ENCODE data around the gene TMEM114.
A peak's percentile ranks its signal among the peaks of the same experiment; 100 is the strongest.
"Not testable (repeated sequence)": the region's sequence is repeated elsewhere in the genome, so short reads cannot be mapped to it uniquely, and the experiment has no call there.

Gene TMEM114

DNA sequence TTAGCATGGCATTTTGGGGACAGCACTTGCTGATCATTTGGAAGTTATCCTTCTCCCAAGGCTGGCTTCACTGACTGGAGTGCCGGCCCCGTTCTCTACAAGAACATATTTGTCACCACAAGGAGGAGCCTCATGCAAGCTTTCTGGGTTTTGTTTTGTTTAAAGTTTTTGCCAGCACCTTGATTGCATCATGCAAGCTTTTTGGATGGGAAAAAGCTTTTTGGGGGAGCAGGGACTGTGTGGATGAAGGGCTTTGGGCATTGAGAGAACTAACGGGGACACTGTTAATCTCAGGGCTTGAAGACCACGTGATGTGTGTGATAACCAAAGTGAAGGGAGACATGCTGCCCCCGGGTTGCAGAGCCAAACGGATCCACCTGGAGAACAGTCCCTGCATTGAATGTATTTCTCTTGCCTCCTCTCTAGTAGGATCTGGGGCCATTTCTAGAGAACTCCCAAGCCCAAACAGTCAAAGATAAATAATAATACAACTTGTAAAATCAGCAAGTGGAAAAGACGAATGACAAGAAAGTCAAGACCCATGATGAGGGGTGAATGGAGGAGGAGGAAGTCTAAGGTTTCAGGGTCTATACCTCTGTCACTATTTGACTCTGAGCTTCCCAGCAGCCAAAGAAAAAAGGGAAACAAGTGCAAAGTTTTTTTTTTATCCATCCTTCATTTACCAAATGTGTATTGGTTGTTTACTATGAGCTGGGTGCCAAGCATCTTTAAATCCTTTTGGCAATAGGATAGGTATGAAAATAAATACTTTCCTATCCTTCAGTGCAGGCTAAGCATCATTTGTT is 17.2 kb downstream of the TMEM114 start:
- FAIRE-seq, result no peak

DNA sequence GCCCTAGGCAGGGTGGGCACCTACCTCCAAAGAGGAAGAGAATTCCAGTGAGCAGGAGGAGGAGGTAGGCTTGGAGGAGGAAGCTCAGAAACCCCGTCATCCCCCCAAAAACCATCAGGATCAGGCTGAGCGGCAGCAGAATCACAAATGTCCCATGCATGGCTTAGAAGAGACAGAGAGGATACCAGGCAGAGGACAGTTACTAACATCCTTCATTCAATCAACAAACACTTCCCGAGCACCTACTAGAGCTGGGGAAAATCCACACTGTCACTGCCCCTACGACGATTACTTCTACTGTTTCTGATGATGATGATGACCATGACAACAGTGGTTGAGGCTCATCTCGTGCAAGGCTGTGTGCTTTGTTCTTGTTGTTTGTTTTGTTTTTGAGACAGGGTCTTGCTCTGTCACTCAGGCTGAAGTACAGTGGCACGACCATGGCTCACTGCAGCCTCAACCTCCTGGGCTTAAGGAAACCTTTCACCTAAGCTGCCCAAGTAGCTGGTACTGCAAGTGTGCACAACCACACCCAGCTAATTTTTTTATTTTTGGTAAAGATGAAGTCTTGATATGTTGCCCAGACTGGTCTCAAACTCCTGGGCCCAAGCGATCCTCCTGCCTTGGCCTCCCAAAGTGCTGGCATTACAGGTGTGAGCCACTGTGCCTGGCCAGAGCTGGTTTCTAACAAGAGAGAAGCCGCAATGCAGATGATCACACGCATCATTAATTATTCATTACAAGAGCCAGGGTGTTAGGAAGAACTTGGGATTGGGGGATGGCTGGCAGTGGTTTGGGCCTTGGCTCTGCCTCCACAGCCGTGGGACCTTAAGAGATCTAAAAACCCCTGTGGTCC is 18.0 kb downstream of the TMEM114 start:
- FAIRE-seq, result no peak

DNA sequence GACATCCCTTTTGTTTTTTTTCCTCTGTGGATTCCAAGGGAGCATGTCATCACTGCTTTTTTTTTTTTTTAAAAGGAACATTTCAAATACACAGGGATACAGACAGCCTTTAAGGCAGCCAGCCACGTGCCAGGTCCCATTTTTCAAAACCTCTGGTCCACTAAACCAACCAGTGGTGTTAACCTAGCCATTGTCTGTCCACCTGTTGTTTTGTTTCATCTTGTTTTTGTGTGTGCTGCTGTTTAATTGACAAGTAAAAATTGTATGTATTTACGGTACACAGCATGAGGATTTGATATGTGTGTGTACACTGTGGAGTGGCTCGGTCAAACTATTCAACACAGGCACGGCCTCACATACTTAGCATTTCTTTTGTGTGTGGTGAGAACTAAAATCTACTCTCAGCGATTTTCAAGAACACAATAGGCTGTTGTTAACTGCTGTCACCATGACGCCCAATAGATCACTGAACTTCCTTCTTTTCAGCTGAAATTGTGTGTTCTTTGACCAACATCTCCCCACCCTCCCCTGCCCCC is 19.2 kb downstream of the TMEM114 start:
- no peak for FAIRE-seq

DNA sequence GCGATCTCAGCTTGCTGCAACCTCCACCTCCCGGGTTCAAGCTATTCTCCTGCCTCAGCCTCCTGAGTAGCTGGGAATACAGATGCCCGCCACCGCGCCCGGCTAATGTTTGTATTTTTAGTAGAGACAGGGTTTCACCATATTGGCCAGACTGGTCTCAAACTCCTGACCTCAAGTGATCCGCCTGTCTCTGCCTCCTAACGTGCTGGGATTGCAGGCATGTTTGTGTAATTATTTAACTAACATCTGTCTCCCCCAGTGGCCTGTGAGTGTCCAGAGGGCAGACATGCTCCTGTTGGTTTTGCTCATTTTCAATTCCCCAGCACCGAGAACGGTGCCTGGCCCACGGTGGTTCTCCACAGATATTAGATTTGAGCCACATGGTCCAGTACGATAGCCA is 19.9 kb downstream of the TMEM114 start:
- not testable (repeated sequence) for FAIRE-seq

DNA sequence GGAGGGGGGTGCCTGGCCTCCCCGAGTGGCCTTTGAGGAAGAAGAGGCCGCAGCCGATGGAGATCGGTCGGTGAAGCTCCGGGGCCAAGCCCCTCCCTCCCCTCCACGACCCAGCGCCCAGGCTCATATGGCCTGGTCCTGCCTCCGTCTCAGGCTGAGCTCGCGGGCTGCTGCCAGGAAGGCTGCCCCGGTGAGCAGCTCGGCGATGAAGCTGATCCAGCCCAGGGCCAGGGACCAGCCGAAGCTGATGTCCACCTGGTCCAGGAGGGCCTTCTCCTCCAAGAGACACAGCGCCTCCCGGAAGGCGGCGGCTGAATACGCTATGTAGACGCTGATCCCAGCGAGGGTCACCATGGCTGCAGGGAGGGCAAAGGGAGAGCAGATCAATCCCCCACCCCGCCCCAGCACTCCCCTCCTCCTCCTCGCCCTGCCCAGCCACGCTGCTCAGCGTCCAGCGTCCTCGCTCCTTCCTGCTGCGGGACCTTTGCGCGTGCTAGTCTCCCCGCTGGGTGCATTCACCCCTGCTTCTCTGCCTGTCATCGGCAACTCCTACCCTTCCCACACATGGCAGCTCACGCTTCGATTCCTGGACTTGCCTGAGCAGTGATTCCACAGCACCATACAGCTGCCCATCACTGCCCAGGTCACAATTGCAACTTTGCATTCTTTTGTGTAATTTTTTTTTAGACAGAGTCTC is 20.5 kb downstream of the TMEM114 start:
- no peak for FAIRE-seq

DNA sequence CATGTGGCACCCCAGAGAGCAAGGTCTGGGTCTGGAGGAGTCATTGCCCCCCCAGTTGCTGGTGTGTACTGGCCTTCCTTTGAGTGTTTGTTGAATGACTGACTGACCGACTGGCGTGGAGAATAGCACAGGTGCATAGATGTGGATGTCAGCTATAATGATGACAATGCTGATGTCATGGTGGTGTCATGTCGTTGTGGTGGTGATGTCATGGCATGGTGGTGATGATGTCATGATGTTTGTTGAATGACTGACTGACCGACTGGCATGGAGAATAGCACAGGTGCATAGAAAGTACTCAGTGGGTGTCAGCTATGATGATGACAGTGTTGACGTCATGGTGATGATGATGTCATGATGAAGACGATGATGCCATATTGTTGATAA is 22.1 kb downstream of the TMEM114 start:
- no peak for FAIRE-seq

DNA sequence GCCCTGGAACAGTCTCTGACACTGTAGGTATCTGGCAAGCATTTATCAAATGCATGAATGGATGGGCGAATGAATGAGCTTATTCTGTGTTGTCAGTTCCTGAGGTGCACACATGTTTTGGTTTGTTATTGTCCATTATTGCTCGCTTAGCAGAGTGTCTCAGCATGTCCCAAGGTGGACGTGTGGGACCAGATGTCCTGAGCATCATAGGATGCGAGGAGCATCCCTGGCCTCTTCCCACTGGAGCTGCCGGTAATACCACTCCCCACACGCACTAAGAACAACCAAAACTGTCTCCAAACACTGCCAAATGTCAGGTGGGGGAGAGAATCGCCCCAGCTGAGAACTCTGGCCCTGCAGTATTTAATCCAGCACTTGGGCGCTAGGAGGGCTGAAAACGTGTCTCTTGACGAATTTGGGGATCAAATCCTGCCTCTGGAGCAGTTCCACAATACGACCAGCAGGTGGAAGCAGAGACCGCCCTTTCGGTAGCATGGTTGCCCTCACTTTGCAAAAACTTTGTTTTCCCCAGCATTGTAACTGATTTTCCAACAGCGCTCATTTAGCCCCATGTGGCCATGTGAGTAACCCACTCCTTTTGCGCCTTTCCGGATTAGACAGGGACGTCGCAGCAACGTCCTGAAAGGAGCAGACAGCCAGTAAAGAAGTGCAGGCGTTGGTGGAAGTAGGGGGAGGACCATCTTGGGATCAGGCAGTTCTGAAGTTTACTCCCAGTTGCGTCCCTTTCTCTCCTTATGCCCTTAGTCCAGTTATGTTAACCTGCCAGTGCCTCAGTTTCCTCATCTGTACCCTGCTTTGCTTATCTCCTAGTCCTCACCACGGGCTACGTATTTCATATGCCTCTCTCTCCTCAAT is 22.7 kb downstream of the TMEM114 start:
- FAIRE-seq, result peak; percentile 57

DNA sequence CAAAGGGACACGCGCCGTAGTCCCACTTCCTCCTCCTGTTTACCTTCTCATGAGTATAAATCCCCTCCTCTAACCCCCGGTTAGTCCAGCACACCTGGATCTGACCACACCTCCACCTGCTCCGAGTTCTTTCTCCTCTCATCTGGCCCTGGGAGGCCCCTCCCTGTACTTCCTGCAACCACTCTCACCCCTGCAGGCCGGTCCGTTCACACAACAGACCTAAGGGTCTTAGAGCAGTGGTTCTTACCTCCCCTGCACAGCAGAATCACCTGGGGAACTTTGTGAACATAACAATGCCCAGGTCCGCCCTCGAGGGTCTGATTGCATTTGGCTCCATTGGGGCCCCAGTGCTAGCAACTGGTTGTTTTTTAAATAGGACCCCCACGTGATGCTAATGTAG is 24.8 kb downstream of the TMEM114 start:
- no peak for FAIRE-seq

DNA sequence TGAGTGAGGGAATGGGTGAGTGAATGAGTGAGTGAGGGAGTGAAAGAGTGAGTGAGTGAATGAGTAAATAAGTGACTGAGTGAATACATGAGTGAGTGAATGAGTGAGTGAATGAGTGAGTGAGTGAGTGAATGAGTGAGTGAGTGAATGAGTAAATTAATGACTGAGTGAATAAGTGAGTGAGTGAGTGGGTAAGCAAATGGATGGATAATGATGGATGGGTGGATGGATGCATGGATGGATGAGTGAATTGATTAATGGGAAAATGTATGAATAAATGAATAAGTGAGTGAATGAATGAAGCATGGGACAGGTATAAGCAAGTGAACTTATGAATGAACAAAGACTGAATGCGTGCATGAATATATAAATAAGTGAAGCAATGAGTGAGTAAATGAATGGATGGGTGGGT is 25.4 kb downstream of the TMEM114 start:
- FAIRE-seq, result no peak

DNA sequence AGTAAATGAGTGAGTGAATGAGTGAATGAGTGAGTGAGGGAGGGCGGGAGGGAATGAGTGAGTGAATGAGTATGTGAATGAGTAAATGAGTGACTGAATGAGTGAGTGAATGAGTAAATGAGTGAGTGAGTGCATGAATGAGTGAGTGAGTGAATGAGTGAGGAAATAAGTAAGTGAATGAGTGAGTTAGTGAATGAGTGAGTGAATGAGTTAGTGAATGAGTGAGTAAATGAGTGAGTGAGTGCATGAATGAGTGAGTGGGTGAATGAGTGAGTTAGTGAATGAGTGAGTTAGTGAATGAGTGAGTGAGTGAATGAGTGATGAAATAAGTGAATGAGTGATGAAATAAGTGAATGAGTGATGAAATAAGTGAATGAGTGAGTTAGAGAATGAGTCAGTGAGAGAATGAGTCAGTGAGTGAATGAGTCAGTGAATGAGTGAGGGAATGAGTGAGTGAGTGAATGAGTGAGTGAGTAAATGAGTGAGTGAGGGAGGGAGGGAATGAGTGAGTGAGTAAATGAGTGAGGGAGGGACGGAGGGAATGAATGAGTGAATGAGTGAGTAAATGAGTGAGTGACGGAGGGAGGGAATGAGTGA is 26.3 kb downstream of the TMEM114 start:
- not testable (repeated sequence) for FAIRE-seq

DNA sequence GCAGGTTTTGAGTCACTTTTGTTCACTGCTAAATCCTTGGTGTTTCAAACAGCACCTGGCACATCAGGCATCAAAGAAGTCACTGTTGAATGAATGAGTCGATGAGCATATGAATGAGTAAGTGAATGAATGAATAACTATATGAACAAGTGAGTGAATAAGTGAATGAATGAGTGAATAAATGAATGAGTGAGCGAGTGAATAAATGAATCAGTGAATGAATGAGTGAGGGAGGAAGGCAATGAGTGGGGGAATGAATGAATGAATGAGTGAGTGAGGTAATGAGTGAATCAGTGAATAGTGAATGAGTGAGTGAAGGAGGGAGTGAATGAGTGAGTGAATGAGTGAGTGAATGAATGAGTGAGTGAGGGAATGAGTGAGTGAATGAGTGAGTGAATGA is 28.8 kb downstream of the TMEM114 start:
- FAIRE-seq, result no peak

DNA sequence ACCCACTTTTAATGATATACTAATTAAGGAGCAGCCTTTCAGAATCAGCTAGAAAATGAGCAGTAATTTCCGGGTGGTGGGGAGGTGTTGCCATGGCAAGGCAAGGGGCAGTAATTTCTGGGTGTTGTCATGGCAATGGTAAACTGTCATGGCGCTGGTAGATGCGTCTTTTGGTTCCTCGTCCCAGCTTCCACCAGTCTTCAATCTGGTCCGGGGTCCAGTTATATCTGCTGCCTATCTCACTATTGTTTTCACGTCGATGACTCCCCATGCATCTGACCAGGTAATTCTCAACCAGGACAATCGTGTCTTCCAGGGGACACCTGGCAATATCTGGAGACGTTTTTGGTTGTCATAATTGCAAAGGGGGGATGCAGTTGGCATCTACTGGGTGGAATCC is 34.9 kb downstream of the TMEM114 start:
- FAIRE-seq, result no peak

DNA sequence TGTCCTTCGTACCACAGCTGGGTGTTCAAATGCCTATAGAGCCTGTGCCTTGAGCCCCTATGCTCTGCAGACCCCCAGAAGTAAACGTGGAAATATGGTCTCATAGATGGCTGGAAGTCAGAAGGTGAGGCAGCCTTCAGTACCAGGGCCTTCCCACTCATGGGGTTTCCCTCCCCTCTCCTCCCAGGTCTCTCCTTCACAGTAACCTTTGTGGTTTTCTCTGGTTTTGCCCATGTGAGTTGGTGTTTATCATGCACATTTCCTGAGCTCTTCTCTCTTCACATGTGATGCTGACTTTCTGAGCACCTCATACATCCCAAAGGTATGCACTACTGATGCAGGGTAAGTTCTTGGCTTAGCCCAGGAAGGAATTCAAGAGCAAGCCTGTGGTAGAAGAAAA is 35.4 kb downstream of the TMEM114 start:
- no peak for FAIRE-seq

DNA sequence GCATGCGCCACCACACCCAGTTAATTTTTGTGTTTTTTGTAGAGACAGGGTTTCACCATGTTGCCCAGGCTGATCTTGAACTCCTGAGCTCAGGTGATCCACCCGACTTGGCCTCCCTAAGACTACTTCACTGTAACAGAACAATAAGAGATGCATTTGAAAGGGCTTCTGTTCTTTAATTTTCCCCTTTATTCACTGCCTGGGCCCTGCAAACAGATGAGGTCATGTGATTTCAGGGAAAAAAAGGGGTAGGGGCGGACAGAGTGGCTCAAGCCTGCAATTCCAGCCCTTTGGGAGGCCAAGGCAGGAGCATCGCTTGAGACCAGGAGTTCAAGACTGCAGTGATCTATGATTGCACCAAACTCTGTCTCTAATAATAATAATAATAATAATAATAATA is 36.3 kb downstream of the TMEM114 start:
- no peak for FAIRE-seq

DNA sequence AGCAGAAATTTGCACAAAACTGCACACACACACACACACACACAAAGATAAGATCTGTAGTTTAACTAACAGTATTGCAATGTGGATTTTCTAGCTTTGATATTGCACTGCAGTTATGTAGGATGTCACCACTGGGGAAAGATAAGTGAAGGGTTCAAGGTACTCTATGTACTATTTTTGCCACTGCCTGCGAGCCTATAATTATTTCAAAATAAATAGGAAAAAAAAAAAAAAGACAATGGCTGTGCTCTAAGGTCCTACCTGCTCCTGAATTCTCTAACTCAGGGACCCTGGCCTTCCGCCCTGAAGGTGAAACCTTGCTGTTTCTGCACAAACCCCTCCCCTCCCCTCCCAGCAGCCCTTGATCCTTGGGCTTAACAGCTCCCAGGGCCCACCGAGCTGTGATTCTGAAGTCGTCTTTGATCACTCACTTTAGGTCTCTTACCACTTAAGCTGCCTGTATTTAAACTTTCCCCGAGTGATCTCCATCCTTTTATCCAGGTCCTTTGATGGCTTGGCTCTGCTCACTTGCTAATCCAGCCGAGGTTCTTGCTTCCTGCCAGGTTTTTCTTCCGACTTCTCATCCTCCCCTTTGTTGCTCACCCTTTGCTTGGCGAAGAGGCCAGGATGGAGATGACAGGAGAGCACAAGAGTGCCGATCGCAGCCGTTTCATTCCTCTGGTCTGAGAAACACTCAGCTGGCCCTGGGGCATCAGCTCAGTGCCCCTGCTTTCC is 37.7 kb downstream of the TMEM114 start:
- FAIRE-seq, result no peak

DNA sequence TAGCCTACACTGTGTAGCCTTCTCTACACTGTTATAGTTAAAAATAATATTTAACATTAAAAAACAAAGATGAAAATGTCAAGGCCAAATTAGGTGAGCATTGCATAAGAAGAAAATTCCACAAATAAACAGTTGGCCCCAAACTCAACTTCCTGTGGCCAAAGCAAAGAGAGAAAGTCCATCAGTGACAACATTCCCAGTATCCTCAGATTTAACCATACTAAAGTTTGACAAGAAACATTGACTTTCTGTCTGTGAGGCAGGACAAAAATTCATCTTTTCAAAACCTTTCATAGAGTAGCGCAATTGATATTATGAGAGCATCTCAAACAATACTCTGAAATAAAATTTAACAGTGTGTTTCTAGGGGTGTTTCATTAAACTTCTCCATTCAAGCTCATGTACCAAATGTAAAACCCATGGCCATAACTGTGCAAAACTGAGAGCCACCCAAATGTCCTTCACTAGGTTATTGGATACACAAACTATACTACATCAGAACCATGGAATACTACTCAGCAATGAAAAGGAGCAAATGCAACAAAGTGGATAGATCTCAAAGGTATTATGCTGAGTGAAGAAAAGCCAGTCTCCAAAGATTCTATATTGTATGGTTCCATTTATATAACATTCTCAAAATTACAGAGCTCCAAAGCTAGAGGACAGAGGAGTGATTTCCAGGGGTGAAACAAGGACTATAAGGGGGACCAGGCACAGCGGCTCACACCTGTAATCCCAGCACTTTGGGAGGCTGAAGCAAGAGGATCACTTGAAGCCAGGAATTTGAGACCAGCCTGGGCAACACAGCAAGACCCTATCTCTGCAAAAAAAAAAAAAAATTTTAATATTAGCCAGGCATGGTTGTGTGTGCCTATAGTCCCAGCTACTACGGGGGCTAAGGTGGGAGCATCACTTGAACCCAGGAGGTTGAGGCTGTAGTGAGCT is 38.7 kb downstream of the TMEM114 start:
- FAIRE-seq, result no peak

DNA sequence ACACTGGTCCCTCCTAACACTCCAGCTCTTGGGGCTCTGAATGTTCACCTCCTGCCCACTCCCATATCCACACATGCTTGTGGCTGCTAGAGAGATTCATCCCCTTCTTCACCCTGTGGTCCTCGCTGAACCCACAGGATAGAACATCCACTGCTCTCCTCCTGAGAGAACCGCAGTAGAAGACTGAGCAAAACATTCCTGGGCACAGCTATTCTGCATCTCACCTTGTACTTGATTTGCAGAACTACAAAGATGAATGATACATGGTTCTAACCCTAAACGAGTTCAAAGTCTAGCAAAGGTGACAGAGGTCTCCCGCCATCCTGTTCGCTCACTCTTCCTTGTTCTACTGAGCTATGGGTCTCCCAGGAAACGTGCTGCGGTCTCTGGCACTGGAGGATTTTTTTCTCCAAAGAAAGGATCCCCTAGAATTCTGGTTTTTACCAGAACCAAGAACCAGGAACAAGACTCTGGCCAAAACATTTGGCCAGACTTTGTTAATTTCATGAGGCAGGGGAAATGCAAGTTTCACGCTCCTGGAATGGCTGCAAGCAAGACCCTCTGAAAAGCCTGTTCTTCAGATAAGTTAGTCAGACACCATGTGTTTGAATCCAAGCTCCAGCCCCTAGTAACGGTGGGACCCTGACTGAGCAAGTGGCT is 39.5 kb downstream of the TMEM114 start:
- no peak for FAIRE-seq

DNA sequence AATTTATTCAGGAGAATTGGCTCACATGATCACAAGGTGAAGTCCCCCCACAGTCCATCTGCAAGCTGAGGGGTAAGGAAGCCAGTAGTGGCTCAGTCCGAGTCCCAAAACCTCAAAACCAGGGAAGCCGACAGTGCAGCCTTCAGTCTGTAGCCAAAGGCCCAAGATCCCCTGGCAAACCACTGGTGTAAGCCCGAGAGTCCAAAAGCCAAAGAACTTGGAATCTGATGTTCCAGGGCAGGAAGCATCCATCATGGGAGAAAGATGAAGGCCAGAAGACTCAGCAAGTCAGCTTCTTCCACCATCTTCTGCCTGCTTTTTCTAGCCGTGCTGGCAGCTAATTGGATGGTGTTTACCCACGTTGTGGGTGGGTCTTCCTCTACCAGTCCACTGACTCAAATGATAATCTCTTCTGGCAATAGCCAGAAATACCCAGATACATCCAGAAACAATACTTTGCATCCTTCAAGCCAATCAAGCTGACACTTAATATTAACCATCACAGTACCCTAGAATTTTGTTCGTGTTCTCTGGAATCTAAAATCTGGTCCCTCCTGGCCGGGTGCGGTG is 40.4 kb downstream of the TMEM114 start:
- no peak for FAIRE-seq

DNA sequence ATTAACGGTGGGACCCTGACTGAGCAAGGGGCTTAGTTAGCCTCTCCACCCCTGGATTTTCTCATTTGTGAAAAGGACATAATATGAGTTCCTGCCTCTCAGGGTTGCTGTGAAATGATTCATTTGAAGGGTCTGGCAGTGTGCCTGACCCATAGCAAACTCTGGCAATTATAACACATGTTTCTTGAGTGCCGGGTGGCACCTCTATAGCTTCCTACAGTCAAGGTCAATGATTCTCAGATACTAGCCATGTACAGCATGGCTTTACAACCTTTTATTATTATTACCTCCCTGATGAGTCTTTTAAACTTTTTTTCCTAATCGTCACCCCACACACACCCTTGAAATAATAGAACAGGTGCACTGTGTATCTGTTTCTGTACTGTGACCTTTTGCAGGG is 42.1 kb downstream of the TMEM114 start:
- no peak for FAIRE-seq

Measured in G401.6 (cell line).